DMS114 treated with DMSO at 0.1 percent for 48 hours (cell line): Measurements from ENCODE around the gene IL22RA2.
"Not testable (repeated sequence)": the region's sequence is repeated elsewhere in the genome, so short reads cannot be mapped to it uniquely, and the experiment has no call there.

Source experiments
- DNase-seq: peaks from one replicate; lab custom pipeline; 2025; ENCODE audit not compliant: unreplicated experiment; lab: John Stamatoyannopoulos, UW

IL22RA2 gene

DNA sequence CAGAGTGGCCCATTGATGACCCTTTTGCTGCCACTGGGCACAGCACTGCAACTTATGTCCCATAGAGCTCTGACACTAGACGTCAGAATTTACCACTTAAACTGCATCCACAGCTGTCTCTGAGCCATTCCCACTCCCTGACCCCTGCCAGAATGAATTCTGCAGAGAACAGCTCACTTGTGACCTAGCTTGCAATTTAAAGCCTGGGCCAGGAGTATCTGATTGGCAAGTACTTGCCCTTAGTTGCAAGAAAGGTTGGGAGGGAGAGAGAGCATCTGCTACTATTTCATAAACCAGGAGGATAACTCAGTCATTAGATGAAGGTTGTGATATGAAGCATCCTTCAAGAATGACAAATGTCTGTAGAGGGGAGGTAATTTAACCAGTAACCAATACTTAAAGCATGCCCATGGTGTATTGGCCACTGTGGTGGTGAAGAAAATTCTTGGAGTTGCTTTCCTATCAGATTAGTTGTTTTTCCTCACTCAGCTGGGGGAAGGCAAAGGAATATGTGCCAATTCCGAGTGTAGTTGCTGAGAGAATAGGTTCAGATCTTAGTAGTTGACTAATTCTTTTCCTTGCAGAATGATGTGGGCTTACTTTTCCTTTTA is 46.5 kb downstream of the IL22RA2 start:
- DNase-seq, result no peak

DNA sequence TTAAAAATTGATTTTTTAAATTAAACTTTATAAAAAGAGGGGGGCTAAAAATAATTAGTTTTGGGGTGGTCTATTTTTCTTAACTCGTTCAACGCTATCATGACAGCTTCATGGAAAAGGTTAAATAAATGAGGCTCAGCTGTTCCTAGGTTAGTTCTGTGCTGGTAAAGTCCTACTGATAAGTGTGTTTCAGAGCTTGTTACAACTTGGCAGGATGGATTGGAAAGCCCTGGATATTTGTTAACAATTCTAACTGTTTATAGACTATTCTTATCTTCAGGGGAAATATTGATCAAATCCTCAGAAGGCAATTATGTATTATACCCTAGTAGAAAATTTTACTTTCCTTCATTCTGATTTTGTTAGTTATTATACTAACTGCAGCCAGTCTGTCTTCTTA is 50.4 kb downstream of the IL22RA2 start:
- no peak for DNase-seq

DNA sequence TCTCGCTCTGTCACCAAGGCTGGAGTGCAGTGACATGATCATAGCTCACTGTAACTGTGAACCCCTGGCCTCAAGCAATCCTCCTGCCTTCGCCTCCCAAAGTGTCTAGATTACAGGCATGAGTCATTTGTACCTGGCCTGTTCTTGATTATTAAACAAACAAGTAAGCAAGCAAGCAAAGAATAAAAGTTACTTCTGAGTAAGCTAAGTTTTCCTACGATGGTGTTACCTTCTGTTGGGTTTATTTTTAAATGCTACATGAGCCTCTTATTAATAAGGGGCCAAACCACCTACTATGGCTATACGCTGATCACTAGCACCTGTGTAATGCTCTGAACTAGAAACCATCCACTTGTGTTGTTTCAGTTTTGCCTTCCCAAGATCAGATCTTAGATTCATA is 50.8 kb downstream of the IL22RA2 start:
- DNase-seq, result no peak

DNA sequence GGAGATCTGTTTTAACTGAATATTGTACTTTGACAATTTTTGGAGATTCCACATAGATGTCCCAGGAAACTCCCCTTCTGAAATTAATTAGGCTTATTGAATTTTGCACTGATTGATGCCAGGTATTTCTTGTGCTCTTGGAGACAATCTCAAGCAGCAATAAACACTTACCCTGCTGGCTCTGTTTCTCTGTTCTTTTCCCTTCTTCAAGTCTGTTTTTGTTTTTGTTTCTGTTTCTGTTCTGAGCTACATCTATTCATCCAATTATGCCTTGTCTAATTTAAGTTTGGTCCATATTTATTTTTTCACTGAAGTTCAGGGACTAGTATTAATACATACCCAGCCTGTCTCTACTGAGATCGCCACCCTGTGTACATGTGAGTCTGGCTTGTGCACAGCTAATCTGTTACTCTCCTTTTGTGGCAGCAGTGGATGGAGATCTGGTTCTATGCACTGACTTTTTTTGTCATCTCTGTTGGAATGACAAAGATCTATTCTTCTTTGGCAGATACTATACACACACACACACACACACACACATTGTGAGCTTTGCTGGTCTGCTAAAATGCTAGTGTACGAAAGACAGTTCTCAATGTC is 51.9 kb downstream of the IL22RA2 start:
- DNase-seq, result no peak

DNA sequence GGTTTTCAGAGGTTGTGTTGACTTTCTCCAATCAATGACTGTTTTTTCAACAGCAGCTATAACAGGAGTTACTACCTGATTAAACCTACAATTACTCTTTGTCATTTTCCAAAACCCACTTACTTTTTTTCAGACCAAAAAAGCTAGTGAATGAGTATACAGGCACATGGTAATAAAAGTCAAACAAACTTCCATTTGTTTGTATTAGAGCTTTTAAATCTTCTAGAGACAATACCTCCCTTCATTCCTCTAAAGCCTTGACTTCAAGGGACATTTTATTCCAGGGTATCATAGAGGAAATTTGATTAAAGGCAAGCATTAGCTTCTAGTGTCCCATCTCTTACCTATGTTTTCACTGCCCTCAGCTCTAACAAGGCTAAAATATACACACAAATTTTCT is 52.7 kb downstream of the IL22RA2 start:
- DNase-seq, result no peak

DNA sequence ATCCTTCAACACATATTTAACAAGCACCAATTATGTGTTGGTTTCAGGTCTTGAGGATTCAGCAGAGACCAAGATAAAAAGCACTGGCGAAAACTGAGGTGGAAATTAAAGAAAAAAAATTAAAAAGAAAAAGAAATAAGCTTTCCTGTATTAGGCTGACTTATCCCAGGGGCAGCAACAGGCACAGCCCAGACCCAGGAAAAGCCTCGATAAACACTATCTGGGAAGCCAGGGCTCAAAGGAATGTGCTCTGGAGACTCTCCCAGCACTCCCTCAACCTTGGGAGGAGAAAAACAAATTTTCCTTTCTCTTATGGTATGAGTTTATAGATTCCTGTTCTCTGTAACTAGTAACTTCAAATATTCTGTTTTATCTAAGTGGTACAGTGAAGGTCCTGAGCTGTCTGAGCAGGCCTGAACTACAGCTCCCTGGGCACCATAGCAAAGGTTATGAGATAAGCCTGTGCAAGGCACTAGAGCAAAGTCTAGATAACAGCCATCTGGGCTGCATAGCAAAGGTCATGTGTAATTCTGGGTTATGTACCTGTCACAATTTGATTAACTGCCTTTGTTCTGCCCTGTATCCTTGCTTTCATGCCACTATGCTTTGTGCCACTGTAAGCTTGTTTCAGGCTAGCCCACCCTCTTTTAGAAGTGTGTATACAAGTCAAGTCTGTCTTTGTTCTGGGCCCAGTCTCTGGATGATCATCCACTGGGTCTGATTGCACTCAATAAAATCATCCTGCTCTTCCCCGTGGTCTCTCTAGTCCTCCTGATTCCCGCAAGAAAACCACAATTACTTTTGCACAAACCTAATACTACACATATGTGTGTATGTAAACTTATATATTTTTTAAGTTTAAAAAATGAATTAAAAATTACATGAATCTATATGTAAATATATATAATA is 54.0 kb downstream of the IL22RA2 start:
- DNase-seq, result no peak

DNA sequence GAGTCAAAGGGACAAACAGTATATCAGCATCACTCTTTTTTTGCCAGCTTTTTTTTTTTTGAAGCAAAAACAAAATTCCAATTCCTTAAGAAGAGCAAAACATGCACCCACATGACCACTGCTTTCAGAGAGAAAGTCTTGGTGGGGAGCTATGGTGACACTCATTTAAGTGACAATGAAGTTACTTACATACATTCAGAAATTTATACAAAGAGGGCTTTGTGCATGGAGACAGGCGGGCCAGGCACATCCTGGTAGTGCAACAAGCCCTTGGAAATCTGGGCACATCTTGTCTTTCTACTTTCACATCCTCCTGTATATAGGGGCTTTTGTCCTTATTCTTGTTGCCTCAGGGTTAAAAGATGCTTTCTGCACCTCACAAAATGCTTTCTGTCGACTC is 55.9 kb downstream of the IL22RA2 start:
- no peak for DNase-seq

DNA sequence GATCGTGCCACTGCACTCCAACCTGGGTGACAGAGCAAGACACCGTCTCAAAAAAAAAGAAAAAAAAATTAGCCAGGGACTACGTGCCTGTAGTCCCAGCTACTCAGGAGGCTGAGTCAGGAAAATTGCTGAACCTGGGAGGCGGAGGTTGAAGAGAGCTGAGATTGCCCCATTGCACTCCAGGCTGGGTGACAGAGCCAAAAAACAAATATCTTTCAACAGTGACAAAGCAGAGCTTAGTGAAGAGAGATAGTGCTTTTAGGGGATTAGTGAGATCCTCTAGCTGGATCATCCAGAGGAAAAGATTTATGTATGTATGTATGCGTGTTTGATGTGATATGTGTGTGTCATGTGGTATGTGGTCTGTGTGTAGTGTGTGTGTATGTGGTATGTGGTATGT is 56.6 kb downstream of the IL22RA2 start:
- DNase-seq, result no peak

DNA sequence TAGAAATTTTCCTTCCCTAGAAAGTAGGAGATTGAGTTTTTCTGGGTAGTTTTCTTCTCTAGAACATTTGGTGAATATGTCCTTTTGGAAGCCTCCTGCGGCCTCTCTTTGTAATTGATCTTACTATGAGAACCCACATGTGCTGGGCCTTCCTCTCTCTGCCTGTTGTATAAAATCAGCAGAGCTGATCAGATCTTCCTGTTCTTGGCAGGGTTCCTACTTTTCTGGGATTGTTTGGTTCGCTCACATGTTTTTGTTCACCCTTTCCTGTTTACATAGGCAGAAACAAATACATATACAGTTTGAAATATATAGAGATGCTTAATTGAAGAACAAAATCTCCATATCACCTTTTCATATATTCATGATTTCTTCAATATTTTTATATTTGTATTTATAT is 57.8 kb downstream of the IL22RA2 start:
- no peak for DNase-seq

DNA sequence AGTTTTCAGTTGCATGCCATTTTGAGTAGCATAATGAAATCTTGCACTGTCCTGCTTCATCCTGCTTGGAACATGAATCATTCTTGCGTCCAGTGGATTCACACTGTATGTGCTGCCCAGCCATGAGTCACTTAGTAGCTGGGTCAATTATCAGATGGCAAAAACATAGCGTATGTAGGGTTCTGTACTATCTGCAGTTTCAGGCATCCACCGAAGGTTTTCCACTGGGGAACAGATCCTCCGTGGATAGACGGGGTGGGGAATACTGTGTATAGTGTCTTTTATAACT is 61.4 kb downstream of the IL22RA2 start:
- DNase-seq, result no peak

DNA sequence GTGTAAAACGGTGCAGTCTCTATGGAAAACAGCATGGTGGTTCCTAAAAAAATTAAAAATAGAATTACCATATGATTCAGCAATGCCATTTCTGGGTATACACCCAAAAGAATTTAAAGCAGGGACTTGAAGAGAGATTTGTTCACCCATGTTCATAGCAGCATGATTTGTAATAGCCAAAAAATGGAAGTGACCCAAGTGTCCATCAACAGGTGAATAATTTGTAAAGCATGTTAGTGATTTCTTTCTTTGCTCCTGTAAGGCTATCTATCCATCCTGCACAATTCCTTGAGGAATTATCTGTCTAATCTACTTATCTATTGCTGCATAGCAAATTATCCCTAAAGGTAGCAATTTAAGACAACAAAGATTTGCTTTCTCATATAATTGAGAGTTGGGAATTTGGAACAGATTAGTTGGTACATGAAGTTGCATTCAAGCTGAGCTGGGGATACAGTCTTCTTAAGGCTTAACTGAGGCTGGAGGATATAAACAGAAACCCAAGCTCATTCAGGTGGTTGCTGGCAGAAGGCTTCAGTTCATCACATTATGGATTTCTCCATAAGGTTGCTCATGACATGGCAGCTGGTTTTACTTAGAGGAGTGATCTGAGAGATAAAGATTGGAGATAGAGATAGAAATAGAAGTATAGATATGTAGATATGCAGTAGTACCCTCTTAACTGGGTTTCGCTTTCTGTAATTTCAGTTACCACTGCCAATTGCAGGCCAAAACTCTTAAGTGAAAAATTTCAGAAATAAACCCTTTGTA is 62.0 kb downstream of the IL22RA2 start:
- no peak for DNase-seq

DNA sequence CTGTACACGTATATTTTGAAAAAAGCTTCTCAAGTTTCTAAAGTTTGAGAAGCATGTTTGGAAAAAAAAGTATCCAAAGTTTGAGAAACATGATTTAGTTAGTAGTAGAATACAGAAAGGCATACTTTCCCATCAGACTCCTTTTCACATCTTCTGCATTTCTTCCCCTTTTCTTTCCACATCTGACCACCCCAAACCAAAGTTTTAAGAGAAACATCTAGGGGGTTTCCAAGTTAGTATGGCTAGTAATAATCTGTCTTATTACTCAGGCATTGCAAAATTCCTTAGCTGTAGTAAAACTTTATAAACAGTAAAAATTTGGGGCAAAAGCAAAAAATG is 65.7 kb downstream of the IL22RA2 start:
- no peak for DNase-seq

DNA sequence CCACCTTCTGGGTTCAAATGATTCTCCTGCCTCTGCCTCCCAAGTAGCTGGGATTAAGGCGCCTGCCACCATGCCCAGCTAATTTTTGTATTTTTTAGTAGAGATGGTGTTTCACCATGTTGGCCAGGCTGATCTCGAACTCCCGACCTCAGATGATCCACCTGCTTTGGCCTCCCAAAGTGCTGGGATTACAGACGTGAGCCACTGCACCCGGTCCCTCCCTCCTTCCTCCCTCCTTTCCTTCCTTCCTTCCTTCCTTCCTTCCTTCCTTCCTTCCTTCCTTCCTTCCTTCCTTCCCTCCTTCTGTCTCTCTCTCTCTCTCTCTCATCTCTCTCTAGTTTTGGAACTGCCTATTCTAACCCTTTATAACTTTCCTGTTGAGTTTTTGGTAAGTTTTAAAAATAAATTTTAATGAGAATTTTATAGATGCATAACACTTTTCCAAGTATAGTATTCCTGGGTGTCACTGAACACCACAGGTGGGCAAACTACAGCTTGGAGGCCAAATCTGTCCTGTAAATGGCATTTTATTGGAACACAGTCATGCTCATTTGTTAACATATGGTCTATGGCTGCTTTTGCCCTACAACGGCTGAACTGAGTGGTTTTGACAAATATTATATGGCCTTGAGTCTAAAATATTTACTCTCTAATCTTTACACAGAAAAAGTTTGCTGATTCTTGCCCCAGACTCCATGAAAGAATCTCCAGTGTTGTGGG is 66.2 kb downstream of the IL22RA2 start:
- not testable (repeated sequence) for DNase-seq

DNA sequence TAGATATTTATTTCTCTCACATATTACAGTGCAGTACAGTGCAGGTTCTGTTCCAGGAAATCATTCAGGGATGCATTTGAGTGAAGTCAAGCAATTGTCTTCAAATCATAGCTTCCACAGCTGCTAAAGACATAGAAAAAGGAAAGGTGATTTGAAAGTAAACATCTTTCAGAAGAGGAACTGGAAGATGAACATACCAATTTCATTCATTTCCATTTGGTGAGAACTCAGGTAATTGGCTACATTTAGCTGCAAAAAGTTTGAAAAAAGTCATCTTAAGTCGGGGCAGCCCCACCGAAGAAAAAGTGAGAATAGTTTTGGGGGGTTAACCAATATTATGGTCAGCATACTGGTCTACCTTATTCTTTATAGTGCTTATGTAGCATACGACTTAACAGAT is 67.3 kb downstream of the IL22RA2 start:
- no peak for DNase-seq

DNA sequence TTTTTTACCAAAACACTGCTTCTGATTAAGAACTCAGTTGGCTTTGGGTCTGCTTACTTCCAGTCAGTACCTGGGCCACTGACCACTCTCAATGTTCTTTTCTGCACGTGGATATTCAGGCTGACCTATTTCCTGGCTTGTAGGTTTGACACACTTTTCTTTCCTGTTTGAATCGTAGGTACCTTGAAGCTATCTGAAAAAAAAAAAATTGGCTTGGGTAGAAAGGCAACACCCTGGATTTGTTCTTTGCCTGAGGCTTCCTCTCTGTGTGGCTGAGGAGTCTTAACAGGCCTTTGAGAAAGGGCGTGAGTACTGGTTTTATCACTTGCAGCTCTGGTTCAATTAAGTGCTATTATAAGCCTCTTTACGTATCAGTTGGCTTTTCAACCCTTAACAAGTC is 68.1 kb downstream of the IL22RA2 start:
- DNase-seq, result no peak

DNA sequence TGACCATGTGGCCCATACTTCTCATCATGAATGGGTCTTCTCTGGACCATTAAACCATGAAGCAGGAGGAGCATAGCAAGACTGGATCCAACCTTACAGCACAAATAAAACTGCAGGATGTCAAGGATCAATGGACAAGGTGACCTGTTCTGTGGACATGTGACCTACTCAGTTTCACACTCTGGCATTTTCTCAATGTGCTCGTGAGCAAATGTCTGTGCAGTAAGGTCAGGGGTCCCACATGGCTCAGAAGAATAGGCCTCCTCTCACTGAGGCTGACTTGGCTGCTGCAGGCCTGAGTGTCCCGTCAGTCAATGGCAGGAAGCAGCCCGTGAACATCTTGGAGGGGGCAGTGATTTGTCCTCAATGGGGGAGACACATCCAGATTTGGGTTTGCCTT is 68.5 kb downstream of the IL22RA2 start:
- no peak for DNase-seq

DNA sequence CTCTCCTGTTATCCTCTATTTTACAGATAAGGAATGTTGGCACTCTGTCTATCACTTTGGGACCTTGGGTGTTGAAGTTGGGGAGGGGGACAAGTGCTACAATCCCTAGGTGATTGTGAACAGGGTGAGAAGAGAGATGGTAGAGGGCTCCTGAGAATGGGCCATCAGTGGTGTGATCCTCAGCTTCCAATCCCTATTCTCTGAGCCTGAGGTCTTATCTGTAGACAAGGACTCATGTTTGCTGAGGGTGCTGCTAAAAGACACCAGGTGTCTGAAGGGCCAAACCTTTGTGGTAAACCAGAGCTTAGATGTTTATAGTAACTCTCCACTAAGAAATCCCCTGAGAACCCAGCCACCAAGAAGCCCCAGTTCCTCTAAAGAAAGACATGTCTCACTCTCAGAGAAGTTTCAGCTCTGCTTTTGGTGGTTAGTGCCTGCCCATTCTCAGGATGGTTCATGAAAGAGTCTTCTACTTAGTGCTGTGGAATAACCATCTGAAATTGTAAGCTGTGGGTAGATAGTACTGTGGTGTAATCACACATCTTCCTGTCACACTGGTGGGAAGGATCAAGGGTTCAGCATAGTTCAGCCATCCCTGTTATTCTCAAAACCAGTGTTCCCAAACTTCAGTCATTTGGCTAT is 70.5 kb downstream of the IL22RA2 start:
- no peak for DNase-seq

DNA sequence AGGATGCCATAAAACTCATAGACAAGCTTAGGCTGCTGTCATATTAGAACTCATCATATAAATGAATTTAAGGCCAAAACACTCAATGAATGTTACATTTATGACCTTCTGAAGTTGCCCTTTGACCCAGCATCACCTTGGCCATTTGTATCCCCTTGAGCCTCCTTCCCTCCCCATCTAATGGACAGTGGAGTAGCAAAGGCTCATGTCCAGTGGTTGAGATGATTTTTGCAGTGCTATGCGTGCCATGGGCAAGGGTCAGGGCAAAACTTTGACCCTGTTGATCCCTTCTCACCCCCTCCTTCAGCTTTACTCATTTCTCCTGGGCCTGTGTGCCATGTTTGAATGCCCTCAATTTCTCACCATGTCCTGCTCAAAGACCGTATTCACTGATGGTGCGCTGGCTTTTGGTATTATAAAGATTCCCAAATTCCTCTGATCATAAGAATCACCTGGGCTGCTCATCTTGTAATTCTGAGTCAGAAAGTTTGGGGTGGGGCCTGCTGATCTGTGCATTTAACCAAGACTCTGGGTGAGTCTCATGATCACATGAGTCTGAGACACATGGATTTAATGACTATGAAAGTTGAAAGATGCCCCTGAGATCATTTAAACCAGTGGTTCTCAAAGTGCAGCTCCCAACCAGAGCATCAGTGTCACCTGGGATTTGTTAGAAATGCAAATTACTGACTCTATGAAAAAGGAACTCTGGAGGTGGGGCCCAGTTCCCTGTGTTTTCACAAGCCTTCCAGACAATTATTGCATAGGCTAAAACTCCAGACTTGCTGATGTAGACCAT is 71.2 kb downstream of the IL22RA2 start:
- DNase-seq, result no peak

DNA sequence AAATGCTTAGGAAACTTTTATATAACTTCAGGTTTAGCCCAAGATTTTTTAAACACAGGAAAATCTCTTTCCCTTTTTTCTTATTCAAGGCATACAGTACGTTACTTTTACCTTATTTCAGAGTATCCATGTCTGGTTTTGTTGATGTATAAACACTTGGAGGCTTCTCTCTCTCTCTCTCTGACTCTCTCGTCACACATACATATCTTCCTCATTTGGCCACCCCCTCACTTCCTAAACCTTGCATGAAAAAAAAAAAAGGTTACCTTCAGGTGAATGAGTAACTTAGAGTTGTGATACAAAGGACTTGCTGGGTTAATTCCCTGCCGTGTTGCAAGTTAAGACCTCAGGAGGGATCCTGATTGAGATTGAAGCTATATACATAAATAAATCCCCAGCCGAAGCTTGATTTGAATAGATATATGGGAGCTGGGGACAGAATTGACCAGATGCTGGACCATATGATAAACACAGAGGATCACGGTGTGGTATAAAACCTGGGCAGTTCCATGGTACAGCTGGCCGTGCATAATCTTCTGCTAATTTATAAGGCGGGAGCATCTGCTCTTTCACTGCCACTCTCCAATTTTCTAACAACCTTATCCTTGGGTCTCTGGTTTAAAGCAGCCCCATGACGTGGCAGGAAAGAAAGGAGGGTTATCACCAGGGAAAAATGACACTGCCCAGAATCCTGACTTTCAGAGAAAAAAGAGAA is 73.6 kb downstream of the IL22RA2 start:
- no peak for DNase-seq
